ENCODE results near the gene GAS2L1. TPM values are rescaled to one million over a fixed set of nuclear protein-coding genes. Genes with fewer than 3 reads are reported as not detected.
"Not testable (repeated sequence)": the region's sequence is repeated elsewhere in the genome, so short reads cannot be mapped to it uniquely, and the experiment has no call there.

GAS2L1 gene
- total RNA-seq, 2 experiments from 2014 or later: not detected

DNA sequence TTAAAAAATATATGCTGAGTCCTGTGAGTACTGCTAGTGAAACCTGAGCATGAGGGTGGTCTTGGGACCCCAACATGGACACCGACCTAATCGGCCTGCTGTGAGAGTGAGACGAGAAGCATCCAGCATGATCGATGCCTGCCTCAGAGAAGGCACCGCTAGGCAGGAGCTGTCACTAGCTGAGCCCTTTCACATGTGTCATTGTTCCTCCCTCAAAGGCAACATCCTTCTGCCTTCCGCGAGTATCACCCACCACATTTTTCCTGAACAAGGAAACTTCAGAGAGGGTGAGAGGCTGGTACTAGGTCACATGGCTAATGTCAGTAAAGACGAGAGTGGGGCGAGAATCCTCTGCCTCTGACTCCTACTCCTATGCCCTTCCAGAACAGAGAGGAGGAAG, 46.3 kb downstream of the GAS2L1 start:
- CTCF ChIA-PET (ENCODE audit: unreplicated experiment): no interaction called here
- no peak for DNase-seq (ENCODE audit: low spot score)
- Histone ChIP-seq H3K27ac (ENCODE audit: low read depth, low read length, poor library complexity, severe bottlenecking) (no peak overlapping the region), H3K4me1 (ENCODE audit: insufficient read depth, low read length, poor library complexity, severe bottlenecking) (peaks cover 22% of the 10 kb centered on the region), H3K4me2 (ENCODE audit: low read length) (no peak overlapping the region), H2AFZ (ENCODE audit: low read length) (no peak overlapping the region), H3K4me3 (ENCODE audit: low read depth, low read length, poor library complexity, severe bottlenecking) (no peak overlapping the region), H4K20me1 (ENCODE audit: insufficient read depth, low read length) (no peaks in the 10 kb centered on the region), H3K36me3 (ENCODE audit: insufficient read depth, low read length) (peaks cover 98% of the 10 kb centered on the region), H3K79me2 (ENCODE audit: insufficient read depth, low read depth, low read length) (no peaks in the 10 kb centered on the region), H3K9me3 (ENCODE audit: low read length) (no peaks in the 10 kb centered on the region), H3K9me2 (ENCODE audit: insufficient read depth, low read length) (no peaks in the 10 kb centered on the region)
- no TSS peak for BruUV-seq (replicated peaks)
- no peak for TF ChIP-seq EZH2phosphoT487 (IDR thresholded peaks at IDR 0.05; ENCODE audit: borderline replicate concordance, low read depth, low read length)
- no peak for TF ChIP-seq CTCF (conservative IDR thresholded peaks at IDR 0.05; ENCODE audit: low read length)
- intact Hi-C loops (cut with micrococcal nuclease; ENCODE audit: unreplicated experiment): no loop called here
- POLR2A ChIA-PET: no interaction called here

DNA sequence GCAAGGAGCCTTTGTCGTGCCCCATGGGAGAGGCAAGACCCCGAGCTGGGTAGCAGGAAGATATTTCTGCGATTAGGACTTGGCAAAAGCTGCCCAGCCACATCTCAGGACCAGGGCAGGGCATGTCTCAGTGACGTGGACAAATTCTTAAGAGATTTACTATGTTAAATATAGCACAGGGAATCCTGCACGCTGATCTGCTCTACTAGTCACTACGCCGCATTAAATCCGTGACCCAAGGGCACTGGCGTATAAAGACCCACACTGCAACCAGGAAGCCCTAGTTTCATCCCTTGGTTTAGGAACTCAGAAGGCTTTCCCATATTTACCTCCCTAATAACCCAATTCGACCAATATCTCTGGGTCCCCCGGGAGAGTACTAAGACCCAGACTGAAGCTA, 46.8 kb downstream of the GAS2L1 start:
- H3K79me2 ChIP-seq (ENCODE audit: insufficient read depth, low read depth, low read length): no peaks in the 10 kb centered on the region
- no peaks in the 10 kb centered on the region for H3K9me2 ChIP-seq (ENCODE audit: insufficient read depth, low read length)
- TF ChIP-seq EZH2phosphoT487 (IDR thresholded peaks at IDR 0.05; ENCODE audit: borderline replicate concordance, low read depth, low read length) (no peak), CTCF (conservative IDR thresholded peaks at IDR 0.05; ENCODE audit: low read length) (no peak)
- intact Hi-C loops (cut with micrococcal nuclease; ENCODE audit: unreplicated experiment): no loop called here
- peaks cover 17% of the 10 kb centered on the region for H3K4me1 ChIP-seq (ENCODE audit: insufficient read depth, low read length, poor library complexity, severe bottlenecking)
- POLR2A ChIA-PET: interaction anchor here (0.9 kb wide), 1 partner anchor 9 kb away, joined by 5 read pairs; no protein-coding TSS in a partner anchor
- H3K4me3 ChIP-seq (ENCODE audit: low read depth, low read length, poor library complexity, severe bottlenecking): no peak overlapping the region
- H3K4me2 ChIP-seq (ENCODE audit: low read length): no peak overlapping the region
- no TSS peak for BruUV-seq (replicated peaks)
- no peak overlapping the region for H2AFZ ChIP-seq (ENCODE audit: low read length)
- no peaks in the 10 kb centered on the region for H4K20me1 ChIP-seq (ENCODE audit: insufficient read depth, low read length)
- H3K36me3 ChIP-seq (ENCODE audit: insufficient read depth, low read length): peaks cover 98% of the 10 kb centered on the region
- CTCF ChIA-PET (ENCODE audit: unreplicated experiment): interaction anchor here (1.0 kb wide), 1 partner anchor 7 kb away, joined by 4 read pairs; no protein-coding TSS in a partner anchor
- no peak for DNase-seq (ENCODE audit: low spot score)
- no peaks in the 10 kb centered on the region for H3K9me3 ChIP-seq (ENCODE audit: low read length)
- H3K27ac ChIP-seq (ENCODE audit: low read depth, low read length, poor library complexity, severe bottlenecking): no peak overlapping the region

DNA sequence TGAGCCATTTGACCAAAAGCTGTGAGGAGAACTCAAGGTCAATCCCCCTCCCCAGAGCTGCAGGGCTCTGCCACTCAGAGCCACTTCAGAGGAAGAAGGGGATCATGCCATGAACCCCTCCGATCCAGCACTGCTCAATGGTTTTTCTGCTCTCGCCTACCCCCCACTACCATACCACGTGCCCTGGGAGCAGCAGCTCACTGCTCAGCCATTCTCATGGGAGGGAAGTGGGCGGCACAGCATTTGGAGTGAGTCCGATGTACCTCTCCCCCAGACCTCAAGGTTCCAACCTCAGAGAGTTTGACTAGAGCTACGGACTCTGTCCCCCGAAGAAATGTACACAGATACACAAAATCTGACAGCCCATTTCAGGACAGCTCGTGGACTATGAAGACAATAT, 47.4 kb downstream of the GAS2L1 start:
- H3K4me1 ChIP-seq (ENCODE audit: insufficient read depth, low read length, poor library complexity, severe bottlenecking): peaks cover 11% of the 10 kb centered on the region
- H3K4me2 ChIP-seq (ENCODE audit: low read length): no peak overlapping the region
- no peaks in the 10 kb centered on the region for H3K9me3 ChIP-seq (ENCODE audit: low read length)
- no peak overlapping the region for H2AFZ ChIP-seq (ENCODE audit: low read length)
- CTCF ChIA-PET (ENCODE audit: unreplicated experiment): interaction anchor here (1.0 kb wide), 1 partner anchor 8 kb away, joined by 4 read pairs; no protein-coding TSS in a partner anchor
- TF ChIP-seq EZH2phosphoT487 (IDR thresholded peaks at IDR 0.05; ENCODE audit: borderline replicate concordance, low read depth, low read length): no peak
- TF ChIP-seq CTCF (conservative IDR thresholded peaks at IDR 0.05; ENCODE audit: low read length): no peak
- no peaks in the 10 kb centered on the region for H3K79me2 ChIP-seq (ENCODE audit: insufficient read depth, low read depth, low read length)
- no peaks in the 10 kb centered on the region for H3K9me2 ChIP-seq (ENCODE audit: insufficient read depth, low read length)
- POLR2A ChIA-PET: interaction anchor here (0.9 kb wide), 1 partner anchor 10 kb away, joined by 5 read pairs; no protein-coding TSS in a partner anchor
- H4K20me1 ChIP-seq (ENCODE audit: insufficient read depth, low read length): no peaks in the 10 kb centered on the region
- no peak for DNase-seq (ENCODE audit: low spot score)
- H3K4me3 ChIP-seq (ENCODE audit: low read depth, low read length, poor library complexity, severe bottlenecking): no peak overlapping the region
- BruUV-seq (replicated peaks): no TSS peak
- no peak overlapping the region for H3K27ac ChIP-seq (ENCODE audit: low read depth, low read length, poor library complexity, severe bottlenecking)
- intact Hi-C loops (cut with micrococcal nuclease; ENCODE audit: unreplicated experiment): no loop called here
- peaks cover 98% of the 10 kb centered on the region for H3K36me3 ChIP-seq (ENCODE audit: insufficient read depth, low read length)

DNA sequence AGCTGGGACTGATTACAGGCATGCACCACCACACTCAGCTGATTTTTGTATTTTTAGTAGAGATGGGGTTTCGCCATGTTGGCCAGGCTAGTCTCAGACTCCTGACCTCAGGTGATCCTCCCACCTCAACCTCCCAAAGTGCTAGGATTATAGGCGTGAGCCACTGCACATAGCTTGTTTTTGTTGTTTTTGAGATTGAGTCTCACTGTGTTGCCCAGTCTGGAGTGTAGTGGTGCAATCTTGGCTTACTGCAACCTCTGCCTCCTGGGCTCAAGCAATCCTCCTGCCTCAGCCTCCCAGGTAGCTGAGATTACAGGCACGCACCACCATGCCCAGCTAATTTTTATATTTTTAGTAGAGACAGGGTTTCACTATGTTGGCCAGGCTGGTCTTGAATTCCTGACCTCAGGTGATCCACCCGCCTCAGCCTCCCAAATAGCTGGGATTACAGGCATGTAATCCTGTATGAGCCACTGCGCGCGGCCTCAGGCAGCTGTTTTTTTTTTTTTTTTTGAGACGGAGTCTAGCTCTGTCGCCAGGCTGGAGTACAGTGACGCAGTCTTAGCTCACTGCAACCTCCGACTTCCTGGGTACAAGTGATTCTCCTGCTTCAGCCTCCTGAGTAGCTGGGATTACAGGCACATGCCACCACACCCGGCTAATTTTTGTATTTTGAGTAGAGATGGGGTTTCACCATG, 50.9 kb downstream of the GAS2L1 start:
- H3K9me2 ChIP-seq (ENCODE audit: insufficient read depth, low read length); POLR2A ChIA-PET; intact Hi-C loops (cut with micrococcal nuclease; ENCODE audit: unreplicated experiment); H2AFZ ChIP-seq (ENCODE audit: low read length); H3K9me3 ChIP-seq (ENCODE audit: low read length); BruUV-seq (replicated peaks); H3K79me2 ChIP-seq (ENCODE audit: insufficient read depth, low read depth, low read length); H3K27ac ChIP-seq (ENCODE audit: low read depth, low read length, poor library complexity, severe bottlenecking); DNase-seq (ENCODE audit: low spot score); H4K20me1 ChIP-seq (ENCODE audit: insufficient read depth, low read length); H3K4me1 ChIP-seq (ENCODE audit: insufficient read depth, low read length, poor library complexity, severe bottlenecking); H3K4me3 ChIP-seq (ENCODE audit: low read depth, low read length, poor library complexity, severe bottlenecking); H3K4me2 ChIP-seq (ENCODE audit: low read length): not testable (repeated sequence)
- H3K36me3 ChIP-seq (ENCODE audit: insufficient read depth, low read length): peaks cover 96% of the 10 kb centered on the region
- CTCF ChIA-PET (ENCODE audit: unreplicated experiment): interaction anchor here (1.6 to 2.1 kb wide), 2 partner anchors 9 to 10 kb away, joined by 4 to 7 read pairs; no protein-coding TSS in a partner anchor

Measured in OCI-LY7 (cell line).